ENCODE measurements around the gene EXD3. TPM values are rescaled to one million over a fixed set of nuclear protein-coding genes. Genes with fewer than 3 reads are reported as not detected.

Gene EXD3
- total and polyA plus RNA-seq, 7 donors, result 8.9 to 29.7 (median 18.0) TPM

DNA sequence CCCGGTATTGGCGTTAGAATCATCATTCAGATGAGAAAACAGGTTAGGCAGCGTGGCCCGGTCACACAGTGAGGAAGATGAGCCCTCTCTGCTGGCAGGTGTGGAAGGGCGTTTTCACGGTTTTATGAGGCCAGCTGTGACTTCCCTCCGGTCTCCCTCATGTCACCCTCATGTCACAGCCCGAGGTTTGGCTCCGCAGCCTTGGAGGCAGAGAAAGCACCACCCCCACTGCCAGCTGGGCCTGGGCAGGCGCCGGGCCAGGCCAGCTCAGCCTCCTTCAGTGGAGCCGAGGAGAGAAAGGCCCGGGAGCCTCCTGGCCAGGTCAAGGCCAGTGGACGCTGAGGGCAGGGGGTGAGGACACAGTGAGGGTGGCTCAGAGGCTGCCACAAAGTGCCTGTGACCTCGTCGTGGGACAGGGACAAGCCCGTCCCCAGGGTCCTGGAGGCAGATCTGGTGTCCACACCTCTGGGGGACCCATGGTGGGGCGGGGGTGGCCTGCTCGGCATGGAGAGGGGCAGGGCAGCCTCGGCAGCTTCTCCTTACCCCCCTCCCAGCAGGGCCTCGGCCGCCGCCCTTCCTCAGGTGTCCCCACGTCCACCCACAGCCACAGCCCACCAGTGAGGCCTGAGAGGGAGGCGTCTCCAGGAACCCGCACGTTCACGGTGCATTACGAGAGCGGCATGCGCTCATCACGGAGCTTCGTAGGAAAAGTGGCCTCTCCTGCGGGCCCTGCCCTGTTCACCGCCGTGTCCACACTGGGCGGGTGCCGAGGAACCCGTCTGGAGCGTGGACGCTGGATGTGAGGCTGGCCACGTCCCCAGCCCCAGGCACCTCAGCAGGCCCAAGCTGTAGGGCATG, 32.2 kb downstream of the EXD3 start:
- no peak for TF ChIP-seq POLR2AphosphoS5 (IDR thresholded peaks at IDR 0.05)
- TF ChIP-seq, protein P1, sequence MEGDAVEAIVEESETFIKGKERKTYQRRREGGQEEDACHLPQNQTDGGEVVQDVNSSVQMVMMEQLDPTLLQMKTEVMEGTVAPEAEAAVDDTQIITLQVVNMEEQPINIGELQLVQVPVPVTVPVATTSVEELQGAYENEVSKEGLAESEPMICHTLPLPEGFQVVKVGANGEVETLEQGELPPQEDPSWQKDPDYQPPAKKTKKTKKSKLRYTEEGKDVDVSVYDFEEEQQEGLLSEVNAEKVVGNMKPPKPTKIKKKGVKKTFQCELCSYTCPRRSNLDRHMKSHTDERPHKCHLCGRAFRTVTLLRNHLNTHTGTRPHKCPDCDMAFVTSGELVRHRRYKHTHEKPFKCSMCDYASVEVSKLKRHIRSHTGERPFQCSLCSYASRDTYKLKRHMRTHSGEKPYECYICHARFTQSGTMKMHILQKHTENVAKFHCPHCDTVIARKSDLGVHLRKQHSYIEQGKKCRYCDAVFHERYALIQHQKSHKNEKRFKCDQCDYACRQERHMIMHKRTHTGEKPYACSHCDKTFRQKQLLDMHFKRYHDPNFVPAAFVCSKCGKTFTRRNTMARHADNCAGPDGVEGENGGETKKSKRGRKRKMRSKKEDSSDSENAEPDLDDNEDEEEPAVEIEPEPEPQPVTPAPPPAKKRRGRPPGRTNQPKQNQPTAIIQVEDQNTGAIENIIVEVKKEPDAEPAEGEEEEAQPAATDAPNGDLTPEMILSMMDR (IDR thresholded peaks at IDR 0.05), result no peak
- TF ChIP-seq EP300 (IDR thresholded peaks at IDR 0.05), result no peak
- no peak for TF ChIP-seq POLR2A (IDR thresholded peaks at IDR 0.05)
- peak overlapping the region; percentile 23 to 68 (median 38) for H3K27ac ChIP-seq
- no peaks in the 10 kb centered on the region for H3K27me3 ChIP-seq
- no peaks in the 10 kb centered on the region for H3K4me1 ChIP-seq
- H3K9me3 ChIP-seq, result no peaks in the 10 kb centered on the region
- intact Hi-C loops (cut with DNase I), result no loop called here
- DNase-seq, result no peak
- H3K36me3 ChIP-seq, result peaks cover 0 to 19% (median 0%) of the 10 kb centered on the region in 4 donors
- no peak overlapping the region for H3K4me3 ChIP-seq
- WGBS, 2 donors, result 22 to 65% methylated on average over 42 of the region's 42 CpGs

DNA sequence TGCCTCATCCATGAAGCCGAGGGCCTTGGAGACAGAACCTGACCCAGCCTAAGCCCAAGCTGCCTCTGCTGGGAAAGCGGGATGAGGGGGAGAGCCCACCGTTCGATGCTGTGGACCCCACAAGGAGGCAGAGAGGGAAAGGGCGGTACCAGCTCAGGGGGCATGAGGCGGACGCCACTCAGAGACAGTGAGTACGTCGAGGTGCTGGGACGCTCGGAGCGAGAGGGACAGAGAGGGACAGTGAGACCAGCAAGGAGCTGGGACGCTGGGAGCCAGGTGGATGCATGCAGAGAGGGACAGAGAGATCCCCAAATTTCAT, 33.6 kb downstream of the EXD3 start:
- peaks cover 0 to 14% (median 0%) of the 10 kb centered on the region in 4 donors for H3K36me3 ChIP-seq
- H3K4me3 ChIP-seq, result no peak overlapping the region
- intact Hi-C loops (cut with DNase I), result no loop called here
- no peaks in the 10 kb centered on the region for H3K9me3 ChIP-seq
- TF ChIP-seq POLR2AphosphoS5 (IDR thresholded peaks at IDR 0.05), result no peak
- TF ChIP-seq EP300 (IDR thresholded peaks at IDR 0.05), result no peak
- TF ChIP-seq POLR2A (IDR thresholded peaks at IDR 0.05), result no peak
- TF ChIP-seq, protein P1 (IDR thresholded peaks at IDR 0.05), result no peak
- H3K4me1 ChIP-seq, result no peaks in the 10 kb centered on the region
- no peak overlapping the region for H3K27ac ChIP-seq
- 95 to 97% methylated on average over 13 of the region's 13 CpGs for WGBS, 2 donors
- no peak for DNase-seq
- no peaks in the 10 kb centered on the region for H3K27me3 ChIP-seq

DNA sequence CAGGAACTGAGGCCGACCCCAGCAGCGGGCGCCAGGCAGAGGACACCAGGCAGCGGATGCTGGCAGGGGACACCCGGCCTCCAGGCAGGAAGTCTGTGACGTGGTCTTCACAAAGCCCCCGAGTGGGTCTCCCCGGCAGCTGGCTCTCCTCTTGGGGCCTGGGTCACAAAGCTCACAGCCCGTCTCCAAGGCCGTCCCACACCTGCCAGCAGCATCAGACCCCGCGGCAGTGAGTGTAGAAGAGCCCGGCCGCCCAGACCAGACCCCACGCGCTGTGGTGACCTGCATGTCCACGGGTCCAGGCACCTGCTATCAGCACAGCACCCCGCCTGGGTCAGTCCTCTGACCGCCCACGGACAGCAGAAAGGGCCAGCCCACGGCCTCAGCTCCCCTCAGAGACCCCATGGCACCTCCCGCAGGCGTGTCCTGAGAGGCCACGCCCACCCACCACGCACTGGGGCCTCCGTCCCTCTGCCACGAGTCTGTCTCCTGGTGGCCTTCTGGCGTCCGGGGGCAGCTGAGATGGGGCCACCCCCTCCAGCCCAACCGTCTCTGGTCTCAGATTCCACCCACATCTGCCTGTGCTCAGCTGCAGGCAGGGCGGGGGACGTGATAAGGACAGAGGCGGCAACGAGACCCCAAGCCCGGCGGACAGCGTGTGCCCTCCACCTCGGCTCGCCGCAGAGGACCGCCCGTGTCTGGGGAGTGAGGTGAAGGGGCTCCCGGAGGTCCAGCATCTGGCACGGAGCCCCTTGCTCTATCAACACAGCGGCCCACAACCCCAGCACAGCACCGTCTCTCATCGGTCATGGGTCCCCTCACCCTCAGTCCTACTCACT, 34.2 kb downstream of the EXD3 start:
- H3K4me3 ChIP-seq, result no peak overlapping the region
- DNase-seq, result no peak
- no peak overlapping the region for H3K27ac ChIP-seq
- intact Hi-C loops (cut with DNase I), result no loop called here
- no peaks in the 10 kb centered on the region for H3K9me3 ChIP-seq
- peaks cover 0 to 14% (median 0%) of the 10 kb centered on the region in 4 donors for H3K36me3 ChIP-seq
- 91% methylated on average over 47 of the region's 47 CpGs for WGBS, 2 donors
- TF ChIP-seq POLR2AphosphoS5 (IDR thresholded peaks at IDR 0.05) (no peak), EP300 (IDR thresholded peaks at IDR 0.05) (no peak), POLR2A (IDR thresholded peaks at IDR 0.05) (no peak)
- TF ChIP-seq, protein P1 (IDR thresholded peaks at IDR 0.05), result no peak
- H3K27me3 ChIP-seq, result no peaks in the 10 kb centered on the region
- H3K4me1 ChIP-seq, result no peaks in the 10 kb centered on the region

DNA sequence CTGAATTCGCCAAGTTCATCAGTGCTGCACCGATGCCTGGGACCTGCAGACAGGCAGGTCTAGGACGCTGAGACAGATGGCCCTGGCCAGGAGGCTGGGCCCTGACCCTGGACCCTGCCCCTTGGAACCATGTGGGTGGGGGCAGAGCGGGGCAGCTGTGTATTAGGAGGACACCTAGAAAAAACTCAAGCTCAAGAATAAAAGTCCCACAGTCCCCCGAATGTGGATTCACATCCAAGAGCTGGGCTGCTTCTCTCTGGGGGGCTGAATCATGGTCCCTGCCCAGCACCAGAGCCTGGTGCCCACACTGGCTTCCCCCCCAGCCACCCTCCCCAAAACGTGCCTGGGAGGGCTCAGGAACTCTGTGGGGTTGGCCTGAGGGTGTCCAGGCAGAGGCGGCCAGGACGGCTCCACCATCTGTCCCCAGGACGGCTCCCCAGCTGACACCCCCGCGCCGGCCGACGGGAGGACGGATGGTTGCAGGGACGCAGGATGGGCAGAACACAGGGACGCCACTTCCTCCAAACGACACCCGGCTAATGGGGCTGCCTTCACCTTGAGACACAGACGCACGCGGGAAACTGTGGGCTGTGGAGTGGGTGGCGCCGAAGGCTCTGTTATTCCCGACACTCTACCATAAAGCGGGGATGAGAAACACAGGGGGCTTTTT, 34.9 kb downstream of the EXD3 start:
- intact Hi-C loops (cut with DNase I), result no loop called here
- 87 to 92% methylated on average over 26 of the region's 26 CpGs for WGBS, 2 donors
- Histone ChIP-seq H3K9me3 (no peaks in the 10 kb centered on the region), H3K27me3 (no peaks in the 10 kb centered on the region), H3K36me3 (peaks cover 0 to 7% (median 0%) of the 10 kb centered on the region in 4 donors), H3K4me3 (no peak overlapping the region), H3K27ac (peak overlapping the region in 3 of 4 donors; percentile 6 to 52 (median 28)), H3K4me1 (no peaks in the 10 kb centered on the region)
- DNase-seq, result no peak
- TF ChIP-seq, protein P1 (IDR thresholded peaks at IDR 0.05), result no peak
- TF ChIP-seq EP300 (IDR thresholded peaks at IDR 0.05) (no peak), POLR2A (IDR thresholded peaks at IDR 0.05) (no peak)

Measured in sigmoid colon (tissue), 7 donors.